Cerebellar cortex (tissue), 1 donor: Measurements from ENCODE around the gene HTRA2.
"Not testable (repeated sequence)": the region's sequence is repeated elsewhere in the genome, so short reads cannot be mapped to it uniquely, and the experiment has no call there.

Source experiments
- DNase-seq: peaks from one replicate; pipeline ENCODE4 v3.0.0-alpha.2; 2015; ENCODE audit warnings: low spot score

Gene HTRA2

DNA sequence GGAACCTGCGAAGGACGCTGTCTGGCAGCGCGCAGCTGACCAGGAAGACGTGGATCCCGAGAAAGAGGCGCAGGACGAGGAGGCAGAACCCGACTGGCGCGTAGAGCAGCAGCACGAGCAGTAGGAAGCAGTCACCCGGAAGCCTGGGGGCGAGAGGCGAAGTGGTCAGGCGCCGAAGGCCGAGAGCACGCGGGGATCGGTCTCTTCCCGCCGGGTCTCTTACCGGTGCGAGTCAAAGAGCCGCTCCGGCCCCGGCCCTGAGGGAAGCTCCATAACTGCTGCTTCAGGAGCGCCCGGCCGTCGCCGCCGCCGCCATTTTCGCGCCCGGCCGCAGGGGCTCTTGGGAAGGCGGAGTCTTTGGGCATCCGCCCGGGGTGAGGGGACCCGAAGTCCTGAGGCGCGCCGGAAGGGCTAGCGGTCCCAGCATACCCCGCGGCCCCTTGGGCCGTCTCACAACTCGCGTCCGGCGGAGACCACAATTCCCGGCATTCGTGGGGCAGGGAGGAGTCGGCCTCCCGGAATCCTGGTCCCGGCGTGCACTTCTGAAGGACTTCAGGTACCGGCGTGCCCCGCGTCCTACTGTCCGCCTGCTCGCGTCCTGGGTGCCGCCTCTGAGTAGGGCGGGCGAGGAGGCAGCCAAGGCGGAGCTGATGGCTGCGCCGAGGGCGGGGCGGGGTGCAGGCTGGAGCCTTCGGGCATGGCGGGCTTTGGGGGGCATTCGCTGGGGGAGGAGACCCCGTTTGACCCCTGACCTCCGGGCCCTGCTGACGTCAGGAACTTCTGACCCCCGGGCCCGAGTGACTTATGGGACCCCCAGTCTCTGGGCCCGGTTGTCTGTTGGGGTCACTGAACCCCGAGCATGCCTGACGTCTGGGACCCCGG lies at the start of gene HTRA2, which contains the start of gene AUP1:
Gene HTRA2 (plus strand): TSS at position 577 of the 882 bp plus-strand sequence. CDS start 74 bp downstream, at position 651.
Gene AUP1 (minus strand): TSS at position 350 of the 882 bp plus-strand sequence. CDS start 77 bp downstream, at position 273.
- DNase-seq: peak; percentile 99

DNA sequence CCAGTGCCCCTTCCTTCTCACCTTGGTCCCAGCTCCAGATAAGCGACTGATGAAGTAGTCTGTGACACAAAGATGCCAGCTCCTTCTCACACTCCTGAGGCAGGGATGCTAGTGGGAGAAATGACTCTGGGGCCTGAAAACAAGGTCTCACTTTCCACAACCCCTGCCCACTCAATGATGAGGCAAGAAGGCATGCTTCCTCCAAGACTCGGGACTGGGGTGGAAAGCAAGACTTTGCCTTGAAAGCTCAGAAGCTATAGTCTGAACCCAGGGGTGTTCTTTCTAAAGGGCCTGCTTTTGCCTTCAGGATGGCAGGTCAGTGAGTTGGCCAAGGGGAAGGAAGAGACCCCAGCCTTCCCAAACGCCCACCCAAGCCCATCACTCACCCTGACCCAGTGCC lies 48.3 kb upstream of the HTRA2 start:
- no peak for DNase-seq

DNA sequence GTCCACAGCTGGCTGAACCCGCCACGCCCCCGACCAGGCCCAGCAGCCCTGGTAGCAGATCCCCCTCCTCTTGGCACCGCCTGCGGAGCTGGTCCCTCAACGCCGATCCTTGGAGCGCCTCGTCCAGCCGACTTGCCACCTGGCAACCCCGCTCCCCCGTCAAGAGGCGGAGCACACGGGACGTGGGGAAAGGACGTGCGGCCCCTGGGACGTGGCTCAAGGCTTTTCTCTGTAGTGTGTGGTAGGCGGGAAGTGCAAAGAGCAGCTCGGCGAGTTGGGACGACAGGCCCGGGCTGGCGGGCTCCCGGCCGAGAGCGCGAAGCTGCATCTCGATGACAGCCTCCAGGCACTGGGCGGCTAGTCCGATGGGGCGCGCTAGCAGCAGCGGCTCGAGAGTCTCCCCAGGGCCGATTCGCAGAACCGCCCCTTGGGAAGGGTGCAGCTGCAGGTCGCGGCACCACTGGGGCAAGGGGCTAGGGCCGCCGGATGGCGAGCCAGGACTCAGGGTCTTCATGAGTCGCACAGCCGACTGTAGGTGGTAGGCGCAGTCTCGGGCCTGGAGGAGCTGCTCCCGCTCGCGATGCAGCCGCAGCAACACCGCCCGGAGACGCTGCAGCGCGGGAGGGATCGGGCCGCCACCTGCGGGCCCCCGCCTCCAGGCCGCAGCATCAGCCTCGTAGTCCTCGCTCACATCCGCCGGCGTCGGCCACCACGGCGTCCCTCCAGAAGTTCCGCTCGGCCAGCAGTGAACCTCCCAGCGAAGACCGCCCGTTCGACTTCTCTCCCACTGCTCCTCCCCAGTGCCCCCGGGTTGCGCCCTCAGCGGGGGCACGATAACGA lies 47.6 kb upstream of the HTRA2 start:
- DNase-seq: no peak

DNA sequence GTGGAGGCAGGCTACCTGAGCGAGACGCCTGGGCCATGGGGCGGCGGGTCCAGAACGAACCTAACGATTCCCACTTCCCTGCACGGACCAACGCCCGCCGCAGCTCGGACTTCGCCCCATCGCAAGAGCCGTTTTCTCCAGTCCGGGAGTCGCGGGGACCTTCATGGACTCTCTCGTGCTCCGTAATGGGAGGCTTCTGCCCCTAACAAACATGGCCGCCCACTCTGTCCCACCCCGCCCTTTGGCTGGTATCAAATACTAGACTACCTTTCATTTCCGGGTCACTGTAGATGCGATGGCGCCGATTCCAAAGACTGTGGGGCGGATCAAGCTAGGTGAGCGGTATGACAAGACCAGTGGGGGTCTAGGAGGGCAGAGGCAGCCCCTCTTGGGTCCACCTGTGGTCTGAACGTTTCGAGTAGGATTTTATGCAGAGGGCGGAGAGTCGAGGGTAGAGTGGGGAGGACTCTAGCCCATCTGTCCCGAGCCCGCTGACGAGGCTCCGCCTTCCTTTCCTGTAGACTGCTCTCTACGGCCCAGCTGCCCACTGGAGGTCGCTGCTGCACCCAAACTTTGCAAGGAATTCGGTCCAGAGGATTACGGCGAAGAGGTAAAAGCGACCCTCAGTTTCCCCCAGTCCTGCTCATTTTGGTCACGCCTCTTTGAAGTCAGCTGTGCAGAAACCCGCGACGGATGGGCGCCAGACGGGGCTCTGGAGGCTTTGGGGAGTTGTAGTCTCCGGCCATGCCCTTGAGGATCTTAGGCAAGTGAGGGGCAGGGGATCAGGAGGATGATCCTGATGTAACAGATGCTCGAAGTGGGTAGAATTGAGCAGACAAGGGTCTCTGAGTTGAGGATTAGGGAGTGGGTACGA lies 46.7 kb upstream of the HTRA2 start, which contains the start of the genes CCDC142 and TTC31:
Gene CCDC142 (minus strand): TSS at position 198 of the 874 bp plus-strand sequence. CDS start 161 bp downstream, at position 37.
Gene TTC31 (plus strand): TSS at position 281 of the 874 bp plus-strand sequence. CDS start 15 bp downstream, at position 296.
- peak; percentile 98 for DNase-seq

DNA sequence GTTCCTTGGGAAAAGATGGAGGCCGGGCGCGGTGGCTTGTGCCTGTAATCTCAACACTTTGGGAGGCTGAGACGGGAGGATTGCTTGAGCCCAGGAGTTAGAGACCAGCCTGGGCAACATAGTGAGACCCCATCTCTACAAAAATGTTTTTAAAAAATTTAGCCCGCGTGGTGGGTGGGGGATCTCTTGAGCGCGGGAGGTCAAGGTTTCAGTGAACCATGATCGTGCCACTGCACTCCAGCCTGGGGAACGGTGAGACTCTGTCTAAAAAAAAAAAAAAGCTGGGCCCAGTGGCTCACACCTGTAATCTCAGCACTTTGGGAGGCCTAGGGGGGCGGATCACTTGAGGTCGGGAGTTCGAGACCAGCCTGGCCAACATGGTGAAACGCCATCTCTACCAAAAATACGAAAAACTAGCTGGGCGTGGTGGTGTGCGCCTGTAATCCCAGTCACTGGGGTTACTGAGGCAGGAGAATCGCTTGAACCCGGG lies 46.0 kb upstream of the HTRA2 start:
- not testable (repeated sequence) for DNase-seq

DNA sequence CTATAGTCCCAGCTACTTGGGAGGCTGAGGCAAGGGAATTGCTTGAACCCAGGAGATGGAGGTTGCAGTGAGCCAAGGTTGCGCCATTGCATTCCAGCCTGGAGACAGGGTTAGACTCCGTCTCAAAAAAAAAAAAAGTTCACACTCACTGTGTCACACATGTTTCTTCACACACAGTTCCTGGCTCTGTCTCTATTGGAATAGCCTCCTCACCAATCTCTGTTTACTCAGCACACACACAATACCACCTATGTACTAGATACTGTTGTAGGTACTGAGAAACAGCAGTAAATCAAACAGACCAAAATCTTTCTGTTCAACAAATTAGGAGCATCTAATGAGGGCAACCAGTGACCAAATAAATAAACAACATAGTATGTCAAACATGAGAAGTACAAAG lies 43.6 kb upstream of the HTRA2 start:
- DNase-seq: no peak

DNA sequence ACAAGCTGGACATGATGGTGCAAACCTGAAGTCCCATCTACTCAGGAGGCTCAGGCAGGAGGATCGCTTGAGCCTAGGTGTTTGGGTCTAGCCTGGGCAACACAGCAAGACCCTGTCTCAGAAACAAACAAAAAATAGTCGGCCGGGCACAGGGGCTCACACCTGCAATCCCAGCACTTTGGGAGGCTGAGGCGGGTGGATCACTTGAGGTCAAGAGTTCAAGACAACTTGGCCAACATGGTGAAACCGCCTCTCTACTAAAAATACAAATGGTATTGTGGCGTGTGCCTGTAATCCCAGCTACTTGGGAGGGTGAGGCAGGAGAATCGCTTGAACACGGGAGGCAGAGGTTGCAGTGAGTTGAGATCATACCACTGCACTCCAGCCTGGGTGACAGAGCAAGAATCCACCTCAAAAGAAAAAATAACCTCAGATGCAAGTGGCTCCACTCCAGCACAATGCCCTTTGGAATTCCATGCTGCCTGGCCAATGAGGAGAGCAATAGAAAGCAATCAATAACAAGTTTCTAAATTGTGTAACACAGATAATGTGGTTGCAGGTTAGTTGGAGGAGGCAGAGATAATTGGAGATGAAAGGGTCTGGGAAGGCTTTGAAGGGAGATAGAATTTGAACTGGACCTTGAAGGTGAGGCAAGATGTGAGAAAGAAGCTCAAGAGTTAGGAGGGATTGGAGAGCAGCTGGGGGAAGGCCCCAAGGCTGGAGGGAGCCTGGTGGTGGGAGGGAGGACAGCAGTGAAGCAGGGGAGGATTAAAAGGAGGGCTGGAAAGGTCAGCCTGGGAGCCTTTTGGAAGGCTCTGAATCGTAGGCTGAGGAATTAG lies 40.9 kb upstream of the HTRA2 start:
- DNase-seq: no peak

DNA sequence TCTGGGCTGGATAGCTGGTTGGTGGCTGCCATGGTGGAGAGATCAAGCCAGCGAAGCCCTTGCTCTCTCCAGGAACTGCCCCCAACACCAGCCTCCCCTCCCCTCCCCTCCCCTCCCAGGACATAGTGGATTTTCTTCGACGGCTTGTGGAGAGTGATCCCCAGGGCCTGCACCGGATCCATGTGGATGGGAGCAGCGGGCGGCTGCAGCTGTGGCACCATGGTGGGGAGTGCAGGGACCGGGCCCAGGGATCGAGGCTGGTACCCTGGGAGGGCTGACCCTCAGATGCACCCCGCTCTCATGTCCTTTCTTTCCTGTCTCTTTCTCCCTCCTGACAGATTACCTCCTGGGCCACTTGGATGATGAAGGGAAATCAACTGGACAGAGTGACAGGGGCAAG lies 39.8 kb upstream of the HTRA2 start:
- no peak for DNase-seq

DNA sequence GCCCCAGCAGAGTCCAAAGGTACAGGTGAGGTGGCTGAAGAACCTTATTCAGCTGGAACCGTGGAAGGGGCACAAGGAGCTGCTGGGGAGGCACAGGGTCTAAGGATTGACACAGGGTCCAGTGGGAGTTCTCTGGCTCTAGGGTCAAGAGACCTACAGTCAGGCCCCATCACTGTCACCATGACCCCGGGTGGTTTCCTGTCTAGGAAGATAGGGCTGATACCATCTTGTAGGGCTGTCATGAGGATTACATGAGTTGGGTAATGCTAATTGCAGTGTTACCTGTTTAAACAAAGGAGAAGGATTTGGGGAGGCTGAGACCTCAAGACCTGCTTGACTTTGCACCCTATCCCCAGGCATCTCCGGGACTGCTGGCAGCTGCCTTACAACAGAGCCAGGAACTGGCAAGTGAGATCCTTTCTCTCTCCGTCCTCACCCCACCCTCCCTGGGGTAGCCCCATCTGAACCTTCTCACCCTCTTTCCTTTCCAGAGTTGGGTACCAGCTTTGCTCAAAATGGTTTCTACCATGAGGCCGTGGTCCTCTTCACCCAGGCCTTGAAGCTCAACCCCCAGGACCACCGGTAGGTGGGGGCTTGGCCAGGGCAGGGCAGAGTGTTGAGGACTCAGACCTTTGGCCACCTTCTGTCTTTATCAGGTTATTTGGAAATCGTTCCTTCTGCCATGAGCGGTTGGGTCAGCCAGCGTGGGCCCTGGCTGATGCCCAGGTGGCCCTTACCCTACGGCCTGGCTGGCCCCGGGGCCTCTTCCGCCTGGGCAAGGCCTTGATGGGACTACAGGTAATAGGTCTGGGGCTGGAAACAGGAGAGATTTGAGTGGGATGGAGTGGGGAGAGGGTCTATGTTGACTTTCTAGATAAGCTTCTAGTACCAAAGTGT lies 37.8 kb upstream of the HTRA2 start:
- no peak for DNase-seq

DNA sequence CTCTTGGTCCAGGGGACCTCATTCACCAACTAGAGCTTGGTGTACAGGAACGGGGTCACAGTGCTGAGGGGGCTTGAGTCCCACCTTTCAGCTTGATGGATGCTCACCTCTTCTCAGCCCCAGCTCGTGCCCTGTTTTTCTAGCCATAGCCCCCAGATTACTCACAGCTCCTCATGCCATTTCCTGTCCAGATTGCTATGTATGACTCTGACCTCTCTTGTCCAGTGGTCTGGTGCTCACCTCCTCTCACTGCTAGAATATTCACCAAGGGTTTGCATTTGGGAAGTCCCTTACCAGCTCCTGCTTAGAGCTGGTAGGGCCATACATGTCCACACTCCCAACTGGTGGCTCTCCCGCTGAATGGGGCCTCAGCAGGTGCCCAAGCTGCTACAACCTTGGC lies 36.2 kb upstream of the HTRA2 start:
- DNase-seq: no peak

DNA sequence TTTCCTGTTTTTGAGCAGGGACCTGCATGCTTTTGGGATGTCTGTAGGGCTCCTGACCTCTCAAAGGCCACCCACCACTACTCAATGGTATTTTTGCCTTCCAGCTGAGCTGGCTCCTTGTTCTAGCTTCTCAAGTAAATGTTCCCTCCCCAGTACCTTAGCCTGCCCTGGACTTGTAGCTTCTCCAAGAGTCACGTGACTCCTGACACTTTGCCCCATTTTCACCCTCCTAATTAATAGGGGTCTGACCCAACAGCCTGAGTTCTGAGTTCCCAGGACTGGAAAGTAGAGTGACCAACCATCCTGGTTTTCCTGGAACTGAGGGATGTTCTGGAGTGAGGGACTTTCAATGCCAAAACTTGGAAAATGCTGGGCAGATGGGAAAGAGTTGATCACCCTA lies 34.3 kb upstream of the HTRA2 start:
- DNase-seq: no peak

DNA sequence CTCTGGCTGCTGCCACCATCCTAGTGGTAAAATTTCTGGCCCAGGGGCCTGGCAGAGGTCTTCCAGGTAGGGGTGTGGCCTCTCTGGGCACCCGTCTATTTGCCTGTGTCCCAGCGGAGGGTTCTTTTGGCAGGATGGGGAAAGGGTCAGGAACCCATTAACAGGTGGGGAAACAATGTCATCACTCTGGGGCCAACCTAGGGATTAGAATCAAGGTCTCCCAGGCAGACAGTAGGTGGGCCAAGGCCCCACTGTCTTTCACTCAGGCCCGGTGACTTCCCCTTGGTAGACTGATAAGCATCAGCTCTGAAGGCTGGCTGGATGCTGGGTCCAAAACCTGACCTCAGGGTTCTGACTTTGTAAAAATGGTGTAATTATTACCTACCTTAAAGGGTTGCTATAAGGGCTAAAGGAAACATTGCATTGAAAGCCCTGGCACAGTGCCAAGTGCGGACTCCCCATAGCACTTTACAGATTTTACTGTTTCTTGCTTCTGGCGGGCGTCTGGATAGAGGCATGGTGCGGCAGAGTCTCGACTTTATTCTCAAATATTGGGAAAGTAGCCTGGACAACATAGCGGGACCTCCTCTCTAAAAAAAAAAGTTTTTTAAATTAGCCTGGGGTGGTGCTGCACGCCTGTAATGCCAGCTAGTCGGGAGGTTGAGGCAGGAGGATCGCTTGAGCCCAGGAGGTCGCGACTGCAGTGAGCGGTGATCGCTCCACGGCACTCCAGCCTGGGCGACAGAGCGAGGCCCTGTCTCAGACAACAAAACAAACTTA lies 32.5 kb upstream of the HTRA2 start:
- no peak for DNase-seq

DNA sequence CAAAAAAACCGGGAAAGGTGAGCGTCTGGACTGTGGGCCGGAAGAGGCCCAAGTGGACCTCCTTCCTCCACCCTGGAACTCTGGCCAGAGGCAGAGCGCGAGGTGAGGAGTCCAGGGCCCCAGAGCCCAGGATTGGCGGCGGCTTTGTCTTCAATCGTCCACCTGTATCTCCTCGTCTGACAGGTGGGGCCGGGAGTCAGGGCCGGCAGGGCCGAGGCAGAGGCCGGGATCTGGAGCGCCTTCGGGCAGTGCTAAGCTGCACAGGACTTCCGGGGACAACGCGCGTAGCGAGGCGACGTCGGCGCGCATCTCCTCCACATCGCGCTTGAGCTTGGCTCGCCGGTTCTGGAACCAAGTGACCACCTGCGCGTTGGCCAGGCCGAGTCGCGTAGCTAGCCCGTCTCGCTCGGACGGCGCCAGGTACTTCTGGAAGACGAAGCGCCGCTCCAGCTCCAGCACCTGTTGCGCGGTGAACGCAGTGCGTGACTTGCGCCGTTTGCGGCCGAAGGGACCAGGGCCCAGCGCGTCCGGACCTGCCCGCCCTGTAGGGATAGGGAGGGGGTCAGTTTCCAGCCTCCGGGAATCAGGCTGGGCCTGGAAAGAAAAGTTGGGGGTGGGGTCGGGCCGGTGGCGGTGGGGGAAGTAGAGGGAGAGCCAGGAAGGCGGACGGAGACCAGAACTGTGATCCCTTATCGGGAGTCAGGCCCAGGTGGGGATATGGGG lies 31.8 kb upstream of the HTRA2 start:
- no peak for DNase-seq

DNA sequence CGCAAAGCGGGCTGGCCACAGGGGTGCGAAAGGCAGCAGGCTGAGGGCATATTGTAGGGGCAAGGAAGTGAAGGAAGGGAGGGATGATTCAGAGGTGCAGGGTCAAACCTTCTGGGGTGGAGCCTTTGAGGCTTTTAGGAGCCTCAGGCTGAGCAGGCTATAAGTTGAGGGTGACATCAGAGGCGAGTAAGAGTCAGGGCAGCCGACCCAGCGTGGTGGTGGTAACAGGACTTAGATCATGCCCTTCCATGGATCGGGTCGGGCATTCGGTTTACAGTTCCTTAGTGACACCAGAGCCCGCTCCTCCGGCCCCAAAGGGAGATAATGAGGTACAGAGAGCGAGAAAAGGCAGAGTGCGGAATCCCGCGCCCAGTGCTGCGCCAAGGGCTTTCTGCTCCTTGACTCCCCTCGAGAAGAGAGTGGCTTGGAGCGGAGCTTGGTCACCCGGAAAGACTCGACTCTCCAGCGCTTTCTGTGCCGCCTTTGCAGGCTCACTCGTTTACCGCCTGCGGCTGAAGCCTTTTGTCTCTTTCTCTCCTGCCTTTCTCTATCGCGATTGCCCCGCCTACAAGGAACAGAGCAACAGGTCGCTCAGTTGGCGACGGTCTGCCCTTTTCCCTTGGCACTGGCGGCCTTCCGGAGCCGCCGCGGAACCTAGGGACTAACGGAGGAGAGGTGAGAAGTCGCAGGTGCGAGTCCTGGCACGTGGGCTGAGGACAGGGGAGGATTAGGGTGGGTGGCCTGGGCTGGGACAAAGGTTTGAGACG lies 31.1 kb upstream of the HTRA2 start:
- DNase-seq: no peak

DNA sequence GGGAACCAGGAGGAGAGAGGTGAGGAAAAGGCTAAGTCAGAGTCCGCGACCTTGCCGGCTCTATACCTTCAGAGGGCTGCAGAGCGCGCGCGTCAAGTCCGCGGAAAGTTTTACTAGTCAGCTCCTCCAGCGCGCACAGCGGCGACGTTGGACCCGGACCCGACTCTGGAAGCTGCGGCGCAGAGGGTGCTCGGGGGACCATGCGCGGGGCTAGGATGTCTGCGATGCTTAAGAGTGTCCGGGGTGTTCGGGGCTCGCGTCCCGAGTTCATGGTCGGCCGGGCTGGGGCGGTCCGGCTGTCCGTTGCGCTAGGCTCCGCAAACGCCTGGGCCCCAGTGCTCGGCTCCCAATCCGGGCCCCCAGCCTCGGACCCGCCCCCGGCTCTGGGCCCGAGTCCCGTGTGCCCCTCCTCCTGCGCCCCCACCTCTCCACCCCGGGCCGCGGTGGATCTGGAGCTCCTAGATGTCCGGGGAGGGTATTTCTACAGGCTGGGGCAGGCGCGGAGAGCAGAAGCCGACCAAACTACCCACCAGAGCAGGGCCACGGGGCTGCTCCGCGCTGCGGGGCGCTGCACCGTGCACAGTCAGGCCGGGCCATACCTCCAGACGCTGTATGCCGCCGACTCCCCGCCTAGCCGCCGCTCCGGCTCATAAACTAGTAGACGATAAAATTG lies 30.3 kb upstream of the HTRA2 start, which contains the start of gene LBX2:
Gene LBX2 (minus strand): TSS at position 337 of the 673 bp plus-strand sequence. CDS start 66 bp downstream, at position 271.
- DNase-seq: no peak

DNA sequence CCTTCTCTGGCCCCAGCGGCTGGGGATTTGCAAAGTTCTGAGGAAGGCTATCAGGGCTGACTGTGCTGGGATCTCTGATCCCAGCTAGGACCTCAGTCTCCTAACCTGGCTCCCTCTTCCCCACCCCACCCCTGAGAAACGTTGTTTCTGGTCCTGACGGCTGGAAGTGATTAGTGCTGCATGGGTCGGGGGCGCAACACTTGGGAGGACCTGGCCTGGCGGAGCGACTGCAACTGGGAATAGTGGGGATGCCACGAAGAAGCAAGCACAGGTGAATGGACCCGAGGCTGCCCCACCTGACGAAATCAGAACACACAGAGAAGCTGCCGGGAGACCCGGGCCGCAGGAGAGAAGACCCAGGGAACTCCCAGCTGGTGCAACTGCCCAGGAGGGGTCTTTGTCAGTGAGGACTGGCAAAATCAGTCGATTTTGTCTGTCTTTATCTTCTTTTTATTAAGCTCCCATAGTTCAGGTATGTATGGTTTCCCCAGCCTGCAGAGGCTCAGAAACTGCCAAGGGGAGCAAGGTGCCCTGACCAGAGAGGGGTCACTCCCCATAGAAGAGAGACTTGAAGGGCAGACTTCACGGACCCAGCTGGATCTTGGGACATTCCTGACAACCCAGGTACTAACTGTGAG lies 29.7 kb upstream of the HTRA2 start:
- no peak for DNase-seq
